H9 (cell line): ENCODE data around the gene PPP1R14B. TPM values are rescaled to one million over a fixed set of nuclear protein-coding genes. Genes with fewer than 3 reads are reported as not detected.

Source experiments
- DNase-seq: peaks from one replicate; pipeline ENCODE4 v3.0.0-alpha.2; 2017
- H2AFZ ChIP-seq: one replicate; pipeline ENCODE4 v1.6.1; 2013; ENCODE audit warnings: mild to moderate bottlenecking, low read length, control low read depth, moderate library complexity
- H2AK5ac ChIP-seq: 2 replicates; pipeline ENCODE4 v1.6.1; 2013; ENCODE audit warnings: low read length, control low read depth, mixed read lengths; ENCODE audit not compliant: insufficient read length
- H2BK120ac ChIP-seq: one replicate; pipeline ENCODE4 v1.6.1; 2013; ENCODE audit warnings: low read depth, mild to moderate bottlenecking, low read length, control low read depth, inconsistent platforms; ENCODE audit not compliant: poor library complexity, severe bottlenecking
- H2BK12ac ChIP-seq: 2 replicates; pipeline ENCODE4 v1.6.1; 2013; ENCODE audit warnings: low read length, control low read depth, mixed read lengths, low read depth; ENCODE audit not compliant: insufficient read length
- H2BK15ac ChIP-seq: 2 replicates; pipeline ENCODE4 v1.6.1; 2013; ENCODE audit warnings: low read depth, low read length, control low read depth
- H2BK20ac ChIP-seq: one replicate; pipeline ENCODE4 v1.6.1; 2013; ENCODE audit warnings: low read depth, mild to moderate bottlenecking, low read length, control low read depth, inconsistent platforms; ENCODE audit not compliant: poor library complexity, severe bottlenecking
- H2BK5ac ChIP-seq: 2 replicates; pipeline ENCODE4 v1.6.1; 2013; ENCODE audit warnings: low read length, control low read depth, mixed read lengths; ENCODE audit not compliant: insufficient read length
- H3K14ac ChIP-seq: 2 replicates; pipeline ENCODE4 v1.6.1; 2013; ENCODE audit warnings: low read length, control low read depth; ENCODE audit not compliant: insufficient read depth
- H3K18ac ChIP-seq: 2 replicates; pipeline ENCODE4 v1.6.1; 2013; ENCODE audit warnings: low read depth, mild to moderate bottlenecking, mixed read lengths, low read length, control low read depth; ENCODE audit not compliant: insufficient read length
- H3K23ac ChIP-seq: 2 replicates; pipeline ENCODE4 v1.6.1; 2013; ENCODE audit warnings: low read length, control low read depth, mixed read lengths, low read depth; ENCODE audit not compliant: insufficient read length
- H3K23me2 ChIP-seq: 2 replicates; pipeline ENCODE4 v1.6.1; 2013; ENCODE audit warnings: low read depth, mild to moderate bottlenecking, mixed read lengths, low read length, control low read depth; ENCODE audit not compliant: insufficient read length, poor library complexity, severe bottlenecking
- H3K27ac ChIP-seq: 2 replicates; pipeline ENCODE4 v1.5.1; 2013; ENCODE audit warnings: low read length, control low read depth, mixed read lengths, low read depth; ENCODE audit not compliant: insufficient read length
- H3K27me3 ChIP-seq: 2 replicates; pipeline ENCODE4 v1.6.1; 2013; ENCODE audit warnings: low read length, control low read depth, inconsistent platforms; ENCODE audit not compliant: insufficient read depth
- H3K4ac ChIP-seq: 2 replicates; pipeline ENCODE4 v1.6.1; 2013; ENCODE audit warnings: low read depth, mild to moderate bottlenecking, control low read depth, inconsistent platforms, low read length, moderate library complexity
- H3K4me1 ChIP-seq: 2 replicates; pipeline ENCODE4 v1.6.1; 2013; ENCODE audit warnings: low read length, control low read depth, inconsistent platforms; ENCODE audit not compliant: insufficient read depth
- H3K4me2 ChIP-seq: 2 replicates; pipeline ENCODE4 v1.6.1; 2013; ENCODE audit warnings: low read length, control low read depth, mixed read lengths; ENCODE audit not compliant: insufficient read length, insufficient read depth
- H3K56ac ChIP-seq: 2 replicates; pipeline ENCODE4 v1.6.1; 2013; ENCODE audit warnings: low read depth, mild to moderate bottlenecking, mixed read lengths, low read length, control low read depth; ENCODE audit not compliant: insufficient read length
- H3K79me1 ChIP-seq: 2 replicates; pipeline ENCODE4 v1.6.1; 2013; ENCODE audit warnings: low read depth, mild to moderate bottlenecking, moderate library complexity, low read length, control low read depth, inconsistent platforms; ENCODE audit not compliant: insufficient read depth, poor library complexity, severe bottlenecking
- H3K79me2 ChIP-seq: 2 replicates; pipeline ENCODE4 v1.6.1; 2013; ENCODE audit warnings: low read length, control low read depth, inconsistent platforms; ENCODE audit not compliant: insufficient read depth
- H3K9ac ChIP-seq: 2 replicates; pipeline ENCODE4 v1.6.1; 2013; ENCODE audit warnings: low read length, control low read depth, mixed read lengths; ENCODE audit not compliant: insufficient read length; ENCODE audit errors: extremely low read depth
- H3K9me3 ChIP-seq: one replicate; pipeline ENCODE4 v1.6.1; 2013; ENCODE audit warnings: low read depth, low read length, inconsistent platforms; ENCODE audit not compliant: control insufficient read depth
- H3T11ph ChIP-seq: one replicate; pipeline ENCODE4 v1.6.1; 2013; ENCODE audit warnings: mild to moderate bottlenecking, low read length, control low read depth, inconsistent platforms
- H4K20me1 ChIP-seq: one replicate; pipeline ENCODE4 v1.6.1; 2013; ENCODE audit not compliant: control insufficient read depth, insufficient read length, insufficient read depth
- H4K5ac ChIP-seq: 2 replicates; pipeline ENCODE4 v1.6.1; 2013; ENCODE audit warnings: low read depth, mild to moderate bottlenecking, mixed read lengths, low read length, control low read depth; ENCODE audit not compliant: insufficient read length
- H4K8ac ChIP-seq: replicated peaks from 2 replicates; pipeline ENCODE4 v1.6.1; 2013; ENCODE audit warnings: low read length, control low read depth, mixed read lengths, low read depth; ENCODE audit not compliant: insufficient read length
- H4K91ac ChIP-seq: 2 replicates; pipeline ENCODE4 v1.6.1; 2013; ENCODE audit warnings: low read depth, mild to moderate bottlenecking, moderate library complexity, mixed read lengths, low read length, control low read depth; ENCODE audit not compliant: insufficient read length
- H3K27ac Mint-ChIP-seq, 3 experiments: 2 replicates in 2 of 3; 3 replicates in 1 of 3; pipeline ENCODE4 v1.8.0; 2020 to 2021; ENCODE audit warnings: mixed read lengths in 3 of 3, mild to moderate bottlenecking in 1 of 3, moderate library complexity in 1 of 3
- H3K27me3 Mint-ChIP-seq: 2 replicates; pipeline ENCODE4 v1.8.0; 2021; ENCODE audit warnings: low read depth, mild to moderate bottlenecking, moderate library complexity, mixed read lengths
- H3K36me3 Mint-ChIP-seq, 3 experiments: 2 replicates in 2 of 3; 3 replicates in 1 of 3; pipeline ENCODE4 v1.8.0; 2020 to 2021; ENCODE audit warnings: low read depth in 3 of 3, mixed read lengths in 3 of 3; ENCODE audit not compliant: insufficient read depth in 1 of 3
- H3K4me1 Mint-ChIP-seq, 2 experiments: 2 replicates each; pipeline ENCODE4 v1.8.0; 2020; ENCODE audit warnings: mixed read lengths in 2 of 2
- H3K4me3 Mint-ChIP-seq, 2 experiments: 2 replicates in 1 of 2; 3 replicates in 1 of 2; pipeline ENCODE4 v1.8.0; 2020 to 2021; ENCODE audit warnings: mild to moderate bottlenecking in 2 of 2, mixed read lengths in 2 of 2, moderate library complexity in 1 of 2
- H3K9me3 Mint-ChIP-seq, 2 experiments: 2 replicates in 1 of 2; 3 replicates in 1 of 2; pipeline ENCODE4 v1.8.0; 2020; ENCODE audit warnings: mild to moderate bottlenecking in 2 of 2, mixed read lengths in 2 of 2, moderate library complexity in 1 of 2
- WGBS: extraction: QIAGEN DNeasy Blood & Tissue Kit; methylation state at CpG from one replicate; pipeline ENCODE4 v1.1.7; 2013; ENCODE audit warnings: missing lambda C conversion rate, low lambda C conversion rate, mixed read lengths; ENCODE audit not compliant: insufficient read length; ENCODE audit errors: extremely low coverage; 5-methylcytosine and 5-hydroxymethylcytosine counted together
- total RNA-seq: library from RNA; stranded (reverse); gene quantifications from 2 replicates; pipeline ENCODE4 v1.2.1, GENCODE V29; 2021
- TF ChIP-seq, protein P1 (sequence below): fragments of 200-600 bp; sonication (generic); conservative IDR thresholded peaks from 3 replicates; pipeline ENCODE4 v1.8.0; 2021; ENCODE audit warnings: antibody characterized with exemption, mild to moderate bottlenecking

PPP1R14B gene
- total RNA-seq, 1 experiment from 2014 or later: 358 TPM

- Histone ChIP-seq H3K4ac (no peak overlapping the region), H2BK5ac (no peak overlapping the region), H3K79me2 (no peaks in the 10 kb centered on the region; the same call in 1 of the 2 replicates), H3K23ac (no peak overlapping the region), H3K14ac (no peak overlapping the region), H3K56ac (no peak overlapping the region), H3K4me1 (no peaks in the 10 kb centered on the region), H4K5ac (no peak overlapping the region), H3K27me3 (no peaks in the 10 kb centered on the region), H3K4me2 (no peak overlapping the region), H3K27ac (no peak overlapping the region), H3K79me1 (peaks cover 3% of the 10 kb centered on the region), H2BK120ac (no peak overlapping the region), H3K18ac (no peak overlapping the region), H4K91ac (no peak overlapping the region), H2BK20ac (no peak overlapping the region), H3K9me3 (no peaks in the 10 kb centered on the region), H3T11ph (no peak overlapping the region), H3K23me2 (peaks cover 8% of the 10 kb centered on the region), H4K20me1 (no peaks in the 10 kb centered on the region), H3K9ac (no peak overlapping the region), H4K8ac (no peak overlapping the region), H2BK12ac (no peak overlapping the region), H2AFZ (no peak overlapping the region), H2AK5ac (no peak overlapping the region), H2BK15ac (no peak overlapping the region)
- no CpG with 5 or more reads among the region's 15 CpGs for WGBS
- no peak for DNase-seq
- H3K4me3 Mint-ChIP-seq: no peak overlapping the region
- no peaks in the 10 kb centered on the region for H3K9me3 Mint-ChIP-seq
- no peaks in the 10 kb centered on the region for H3K27me3 Mint-ChIP-seq
- H3K36me3 Mint-ChIP-seq: peaks cover 39 to 69% (median 54%) of the 10 kb centered on the region in 3 experiments; a peak in 6 of 7 replicates
- H3K27ac Mint-ChIP-seq: peak overlapping the region in 1 of 3 experiments; percentile 59; a peak in 1 of 7 replicates
- TF ChIP-seq, protein P1, sequence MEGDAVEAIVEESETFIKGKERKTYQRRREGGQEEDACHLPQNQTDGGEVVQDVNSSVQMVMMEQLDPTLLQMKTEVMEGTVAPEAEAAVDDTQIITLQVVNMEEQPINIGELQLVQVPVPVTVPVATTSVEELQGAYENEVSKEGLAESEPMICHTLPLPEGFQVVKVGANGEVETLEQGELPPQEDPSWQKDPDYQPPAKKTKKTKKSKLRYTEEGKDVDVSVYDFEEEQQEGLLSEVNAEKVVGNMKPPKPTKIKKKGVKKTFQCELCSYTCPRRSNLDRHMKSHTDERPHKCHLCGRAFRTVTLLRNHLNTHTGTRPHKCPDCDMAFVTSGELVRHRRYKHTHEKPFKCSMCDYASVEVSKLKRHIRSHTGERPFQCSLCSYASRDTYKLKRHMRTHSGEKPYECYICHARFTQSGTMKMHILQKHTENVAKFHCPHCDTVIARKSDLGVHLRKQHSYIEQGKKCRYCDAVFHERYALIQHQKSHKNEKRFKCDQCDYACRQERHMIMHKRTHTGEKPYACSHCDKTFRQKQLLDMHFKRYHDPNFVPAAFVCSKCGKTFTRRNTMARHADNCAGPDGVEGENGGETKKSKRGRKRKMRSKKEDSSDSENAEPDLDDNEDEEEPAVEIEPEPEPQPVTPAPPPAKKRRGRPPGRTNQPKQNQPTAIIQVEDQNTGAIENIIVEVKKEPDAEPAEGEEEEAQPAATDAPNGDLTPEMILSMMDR: no peak
- peaks cover 6 to 14% of the 10 kb centered on the region in 2 experiments for H3K4me1 Mint-ChIP-seq
These were observed 9.6 kb upstream of the PPP1R14B start for GRCh38 chr11:64256300-64256699.
